ENCODE results near the gene PLA2G1B. TPM values are rescaled to one million over a fixed set of nuclear protein-coding genes. Genes with fewer than 3 reads are reported as not detected.
A peak's percentile ranks its signal among the peaks of the same experiment; 100 is the strongest.

PLA2G1B gene
- total and polyA plus RNA-seq, 2 of the 13 experiments (the other 11 are each of a cell fraction or from before 2014, with no cell fraction given) = 0.33 to 1.4 TPM

DNA sequence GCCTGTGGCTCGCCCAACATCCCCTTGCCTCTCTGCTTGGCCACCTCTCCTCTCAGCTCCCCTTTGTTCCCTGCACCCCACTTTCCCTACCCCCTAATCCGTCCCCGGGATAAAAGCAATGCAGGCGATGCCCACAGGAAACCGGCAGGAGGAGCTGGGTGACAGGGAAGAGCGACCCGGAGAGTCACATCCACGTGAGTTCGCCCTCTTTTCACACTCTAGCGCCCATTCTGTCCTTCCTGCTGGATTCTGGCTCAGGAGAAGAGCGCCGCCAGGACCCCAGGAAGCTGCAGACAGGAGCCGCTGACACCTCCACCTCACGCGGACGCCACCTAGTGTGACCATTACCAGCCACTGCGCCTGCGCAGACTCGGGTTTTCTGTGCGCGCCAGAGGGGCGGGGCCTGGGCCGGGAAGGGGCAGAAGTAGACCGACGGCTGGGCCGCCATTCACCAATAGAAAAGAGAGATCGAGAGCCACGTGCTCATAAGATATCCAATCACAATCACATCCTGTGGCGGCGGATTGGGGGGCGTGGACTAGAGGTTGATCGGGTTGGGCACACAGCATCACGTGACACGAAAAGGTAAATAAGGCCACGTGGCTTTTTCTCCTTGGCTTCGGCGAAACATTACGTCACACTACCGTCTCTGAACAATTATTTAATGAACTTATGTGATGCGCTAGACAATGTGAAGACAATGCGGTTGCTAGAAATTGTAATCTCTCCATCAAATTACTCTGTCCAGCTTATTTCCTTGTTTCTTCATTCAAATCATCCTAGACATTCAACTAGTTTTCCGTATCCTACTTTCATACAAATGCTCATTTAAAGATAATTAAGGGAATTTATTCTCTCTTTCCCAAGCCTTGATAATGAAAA is 10.1 kb downstream of the PLA2G1B start:
- H4K20me1 ChIP-seq (ENCODE audit: insufficient read depth, low read length) = no peaks in the 10 kb centered on the region
- in situ Hi-C loops (cut with HindIII; ENCODE audit: extremely low pct_ligation_motif_present, low pct_unique_long_range_greater_than_20kb) (no loop called here), intact Hi-C loops (cut with micrococcal nuclease; ENCODE audit: unreplicated experiment) (no loop called here)
- H2AFZ ChIP-seq (ENCODE audit: low read length) = peak overlapping the region; percentile 21
- H3K79me2 ChIP-seq (ENCODE audit: insufficient read depth, low read length) = peaks cover 4% of the 10 kb centered on the region
- DNase-seq (ENCODE audit: low spot score) (peak; percentile 99), FAIRE-seq (peak; percentile 87), ATAC-seq (peak; percentile 89)
- peak overlapping the region; percentile 95 for H3K4me2 ChIP-seq (ENCODE audit: low read depth, low read length)
- no peaks in the 10 kb centered on the region for H3K36me3 ChIP-seq (replicated peaks in 1 of 2; ENCODE audit: control insufficient read depth in 1 of 2, insufficient read depth in 2 of 2, low read length in 2 of 2)
- no TSS peak for BruUV-seq (replicated peaks)
- H3K4me1 ChIP-seq (ENCODE audit: insufficient read depth, low read length) = peaks cover 34% of the 10 kb centered on the region
- H3K27ac ChIP-seq (ENCODE audit: extremely low read length, insufficient read depth, low read length) = peak overlapping the region; percentile 90
- no peaks in the 10 kb centered on the region for H3K9me3 ChIP-seq (ENCODE audit: low read length)
- peak overlapping the region; percentile 70 to 82 (median 70) for H3K4me3 ChIP-seq (replicated peaks in 1 of 3; ENCODE audit: insufficient read depth in 1 of 3, low read depth in 2 of 3, low read length in 3 of 3)
- peak overlapping the region; percentile 95 for H3K9ac ChIP-seq (ENCODE audit: insufficient read depth, low read depth, low read length)
- WGBS (ENCODE audit: low lambda C conversion rate) = 5% methylated on average over 34 of the region's 42 CpGs
- CTCF ChIA-PET (ENCODE audit: low intra/inter-chr PET ratio, low total read pairs) = interaction anchor here (1.7 kb wide), 1 partner anchor 15 kb away, joined by 5 read pairs; the partner anchor contains the start of gene SIRT4
- POLR2A ChIA-PET = interaction anchor here (0.5 to 7.1 kb wide), 11 partner anchors 9 to 152 kb away, joined by 3 to 76 read pairs (median 4); partner anchors contain the start of genes COX6A1, RNU4-1, RNU4-2 and RPLP0
- no peaks in the 10 kb centered on the region; a peak in 1 of 5 replicates for H3K27me3 ChIP-seq (ENCODE audit: control insufficient read depth in 1 of 2, insufficient read depth in 2 of 2, low read length in 2 of 2)
- TF ChIP-seq ATF1 (CRISPR knock-in tag; IDR thresholded peaks at IDR 0.05) (peak; percentile 79), PITX1 (CRISPR knock-in tag; IDR thresholded peaks at IDR 0.05) (0 out of 2 replicates have a peak, but pooled peaks have one; percentile 33), SCMH1 (CRISPR knock-in tag; IDR thresholded peaks at IDR 0.05; ENCODE audit: borderline replicate concordance) (no peak), POLR2A (IDR thresholded peaks at IDR 0.05; ENCODE audit: insufficient read depth in 1 of 2, low read depth in 2 of 2, low read length in 2 of 2) (peak; percentile 84 to 90), NCOR1 (IDR thresholded peaks at IDR 0.05; ENCODE audit: borderline replicate concordance, low read length) (peak; percentile 38; the same call in 1 of the 2 replicates), FOXC1 (CRISPR knock-in tag; IDR thresholded peaks at IDR 0.05; ENCODE audit: borderline replicate concordance) (no peak; the same call in 1 of the 2 replicates), IRX3 (CRISPR knock-in tag; IDR thresholded peaks at IDR 0.05; ENCODE audit: borderline replicate concordance, low read depth) (0 out of 2 replicates have a peak, but pooled peaks have one; percentile 20), U2AF1 (optimal IDR thresholded peaks at IDR 0.05; ENCODE audit: low read depth, low read length) (peak; percentile 17), NFYB (CRISPR knock-in tag; IDR thresholded peaks at IDR 0.05) (peak; percentile 89), AGO2 (optimal IDR thresholded peaks at IDR 0.05; ENCODE audit: low read depth, low read length) (peak; percentile 16), ZIK1 (CRISPR knock-in tag; IDR thresholded peaks at IDR 0.05; ENCODE audit: borderline replicate concordance, low read depth) (peak; percentile 68; the same call in 1 of the 2 replicates), NR2C2 (CRISPR knock-in tag; IDR thresholded peaks at IDR 0.05; ENCODE audit: borderline replicate concordance) (peak; percentile 43; the same call in 1 of the 2 replicates), PTBP1 (IDR thresholded peaks at IDR 0.05; ENCODE audit: low read depth, low read length, poor library complexity, severe bottlenecking) (no peak), SPEN (CRISPR knock-in tag; IDR thresholded peaks at IDR 0.05; ENCODE audit: low read depth) (peak; percentile 65), SMARCC2 (IDR thresholded peaks at IDR 0.05) (no peak), PHF20 (CRISPR knock-in tag; IDR thresholded peaks at IDR 0.05) (peak; percentile 69; the same call in 1 of the 2 replicates)
- TF ChIP-seq, protein P1, sequence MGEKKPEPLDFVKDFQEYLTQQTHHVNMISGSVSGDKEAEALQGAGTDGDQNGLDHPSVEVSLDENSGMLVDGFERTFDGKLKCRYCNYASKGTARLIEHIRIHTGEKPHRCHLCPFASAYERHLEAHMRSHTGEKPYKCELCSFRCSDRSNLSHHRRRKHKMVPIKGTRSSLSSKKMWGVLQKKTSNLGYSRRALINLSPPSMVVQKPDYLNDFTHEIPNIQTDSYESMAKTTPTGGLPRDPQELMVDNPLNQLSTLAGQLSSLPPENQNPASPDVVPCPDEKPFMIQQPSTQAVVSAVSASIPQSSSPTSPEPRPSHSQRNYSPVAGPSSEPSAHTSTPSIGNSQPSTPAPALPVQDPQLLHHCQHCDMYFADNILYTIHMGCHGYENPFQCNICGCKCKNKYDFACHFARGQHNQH (CRISPR knock-in tag; IDR thresholded peaks at IDR 0.05) = peak; percentile 27; the same call in 1 of the 2 replicates
- TF ChIP-seq, protein P2, sequence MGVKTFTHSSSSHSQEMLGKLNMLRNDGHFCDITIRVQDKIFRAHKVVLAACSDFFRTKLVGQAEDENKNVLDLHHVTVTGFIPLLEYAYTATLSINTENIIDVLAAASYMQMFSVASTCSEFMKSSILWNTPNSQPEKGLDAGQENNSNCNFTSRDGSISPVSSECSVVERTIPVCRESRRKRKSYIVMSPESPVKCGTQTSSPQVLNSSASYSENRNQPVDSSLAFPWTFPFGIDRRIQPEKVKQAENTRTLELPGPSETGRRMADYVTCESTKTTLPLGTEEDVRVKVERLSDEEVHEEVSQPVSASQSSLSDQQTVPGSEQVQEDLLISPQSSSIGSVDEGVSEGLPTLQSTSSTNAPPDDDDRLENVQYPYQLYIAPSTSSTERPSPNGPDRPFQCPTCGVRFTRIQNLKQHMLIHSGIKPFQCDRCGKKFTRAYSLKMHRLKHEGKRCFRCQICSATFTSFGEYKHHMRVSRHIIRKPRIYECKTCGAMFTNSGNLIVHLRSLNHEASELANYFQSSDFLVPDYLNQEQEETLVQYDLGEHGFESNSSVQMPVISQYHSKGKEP (CRISPR knock-in tag; IDR thresholded peaks at IDR 0.05) = no peak
- TF ChIP-seq, protein P3, sequence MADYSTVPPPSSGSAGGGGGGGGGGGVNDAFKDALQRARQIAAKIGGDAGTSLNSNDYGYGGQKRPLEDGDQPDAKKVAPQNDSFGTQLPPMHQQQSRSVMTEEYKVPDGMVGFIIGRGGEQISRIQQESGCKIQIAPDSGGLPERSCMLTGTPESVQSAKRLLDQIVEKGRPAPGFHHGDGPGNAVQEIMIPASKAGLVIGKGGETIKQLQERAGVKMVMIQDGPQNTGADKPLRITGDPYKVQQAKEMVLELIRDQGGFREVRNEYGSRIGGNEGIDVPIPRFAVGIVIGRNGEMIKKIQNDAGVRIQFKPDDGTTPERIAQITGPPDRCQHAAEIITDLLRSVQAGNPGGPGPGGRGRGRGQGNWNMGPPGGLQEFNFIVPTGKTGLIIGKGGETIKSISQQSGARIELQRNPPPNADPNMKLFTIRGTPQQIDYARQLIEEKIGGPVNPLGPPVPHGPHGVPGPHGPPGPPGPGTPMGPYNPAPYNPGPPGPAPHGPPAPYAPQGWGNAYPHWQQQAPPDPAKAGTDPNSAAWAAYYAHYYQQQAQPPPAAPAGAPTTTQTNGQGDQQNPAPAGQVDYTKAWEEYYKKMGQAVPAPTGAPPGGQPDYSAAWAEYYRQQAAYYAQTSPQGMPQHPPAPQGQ (CRISPR knock-in tag; IDR thresholded peaks at IDR 0.05; ENCODE audit: borderline replicate concordance) = no peak
